ENCODE data around the gene MYOZ3. TPM values are rescaled to one million over a fixed set of nuclear protein-coding genes. Genes with fewer than 3 reads are reported as not detected.

The MYOZ3 gene
- total RNA-seq, 1 experiment from 2014 or later: 0.10 TPM

- no peaks in the 10 kb centered on the region for H4K20me1 ChIP-seq (ENCODE audit: insufficient read depth)
- no peaks in the 10 kb centered on the region for H3K9me3 ChIP-seq (ENCODE audit: control insufficient read depth in 1 of 2, insufficient read depth in 1 of 2, low read depth in 1 of 2, low read length in 2 of 2)
- RAD21 ChIA-PET (ENCODE audit: low non-redundant PET in 1 of 2, low total read pairs in 2 of 2, uncharacterized antibody in 2 of 2, unreplicated experiment in 2 of 2): no interaction called here
- POLR2A ChIA-PET: no interaction called here
- peaks cover 12 to 14% of the 10 kb centered on the region in 2 experiments for H3K4me1 ChIP-seq (ENCODE audit: control insufficient read depth in 1 of 2, insufficient read depth in 2 of 2, low read length in 2 of 2)
- no peaks in the 10 kb centered on the region for H3K27me3 ChIP-seq (ENCODE audit: insufficient read depth, low read length)
- no peaks in the 10 kb centered on the region for H3K9me2 ChIP-seq (ENCODE audit: insufficient read depth)
- CTCF ChIA-PET: no interaction called here
- no peak overlapping the region for H3K4me3 ChIP-seq (replicated peaks in 1 of 2; ENCODE audit: low read depth in 1 of 2, low read length in 2 of 2)
- intact Hi-C loops (cut with micrococcal nuclease): no loop called here
- H3K36me3 ChIP-seq (ENCODE audit: control insufficient read depth in 1 of 2, insufficient read depth in 2 of 2, low read length in 2 of 2): no peaks in the 10 kb centered on the region
- ATAC-seq (no peak), DNase-seq (ENCODE audit: low read depth, low spot score) (no peak)
- no peak overlapping the region for H3K27ac ChIP-seq (ENCODE audit: low read depth, low read length)
- TF ChIP-seq JUND (IDR thresholded peaks at IDR 0.05): no peak
- TF ChIP-seq SP1 (IDR thresholded peaks at IDR 0.05; ENCODE audit: low read depth): no peak
- TF ChIP-seq SIN3A (IDR thresholded peaks at IDR 0.05; ENCODE audit: low read depth): no peak
- TF ChIP-seq EZH2phosphoT487 (IDR thresholded peaks at IDR 0.05; ENCODE audit: borderline replicate concordance): no peak
- no peak for TF ChIP-seq POLR2A (IDR thresholded peaks at IDR 0.05; ENCODE audit: borderline replicate concordance, extremely low read depth, insufficient read depth, insufficient read length)
- TF ChIP-seq, protein P1, sequence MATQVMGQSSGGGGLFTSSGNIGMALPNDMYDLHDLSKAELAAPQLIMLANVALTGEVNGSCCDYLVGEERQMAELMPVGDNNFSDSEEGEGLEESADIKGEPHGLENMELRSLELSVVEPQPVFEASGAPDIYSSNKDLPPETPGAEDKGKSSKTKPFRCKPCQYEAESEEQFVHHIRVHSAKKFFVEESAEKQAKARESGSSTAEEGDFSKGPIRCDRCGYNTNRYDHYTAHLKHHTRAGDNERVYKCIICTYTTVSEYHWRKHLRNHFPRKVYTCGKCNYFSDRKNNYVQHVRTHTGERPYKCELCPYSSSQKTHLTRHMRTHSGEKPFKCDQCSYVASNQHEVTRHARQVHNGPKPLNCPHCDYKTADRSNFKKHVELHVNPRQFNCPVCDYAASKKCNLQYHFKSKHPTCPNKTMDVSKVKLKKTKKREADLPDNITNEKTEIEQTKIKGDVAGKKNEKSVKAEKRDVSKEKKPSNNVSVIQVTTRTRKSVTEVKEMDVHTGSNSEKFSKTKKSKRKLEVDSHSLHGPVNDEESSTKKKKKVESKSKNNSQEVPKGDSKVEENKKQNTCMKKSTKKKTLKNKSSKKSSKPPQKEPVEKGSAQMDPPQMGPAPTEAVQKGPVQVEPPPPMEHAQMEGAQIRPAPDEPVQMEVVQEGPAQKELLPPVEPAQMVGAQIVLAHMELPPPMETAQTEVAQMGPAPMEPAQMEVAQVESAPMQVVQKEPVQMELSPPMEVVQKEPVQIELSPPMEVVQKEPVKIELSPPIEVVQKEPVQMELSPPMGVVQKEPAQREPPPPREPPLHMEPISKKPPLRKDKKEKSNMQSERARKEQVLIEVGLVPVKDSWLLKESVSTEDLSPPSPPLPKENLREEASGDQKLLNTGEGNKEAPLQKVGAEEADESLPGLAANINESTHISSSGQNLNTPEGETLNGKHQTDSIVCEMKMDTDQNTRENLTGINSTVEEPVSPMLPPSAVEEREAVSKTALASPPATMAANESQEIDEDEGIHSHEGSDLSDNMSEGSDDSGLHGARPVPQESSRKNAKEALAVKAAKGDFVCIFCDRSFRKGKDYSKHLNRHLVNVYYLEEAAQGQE (IDR thresholded peaks at IDR 0.05; ENCODE audit: low read depth): no peak
- TF ChIP-seq SRF (IDR thresholded peaks at IDR 0.05; ENCODE audit: low read depth): no peak
- TF ChIP-seq CEBPB (IDR thresholded peaks at IDR 0.05; ENCODE audit: low read depth): no peak
- TF ChIP-seq CBX3 (IDR thresholded peaks at IDR 0.05; ENCODE audit: low read depth): no peak
- TF ChIP-seq ZFX (IDR thresholded peaks at IDR 0.05): no peak
- TF ChIP-seq ZNF274 (IDR thresholded peaks at IDR 0.05; ENCODE audit: low read depth, low read length): no peak
- TF ChIP-seq, protein P2, sequence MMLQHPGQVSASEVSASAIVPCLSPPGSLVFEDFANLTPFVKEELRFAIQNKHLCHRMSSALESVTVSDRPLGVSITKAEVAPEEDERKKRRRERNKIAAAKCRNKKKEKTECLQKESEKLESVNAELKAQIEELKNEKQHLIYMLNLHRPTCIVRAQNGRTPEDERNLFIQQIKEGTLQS (IDR thresholded peaks at IDR 0.05): no peak
- TF ChIP-seq, protein P3, sequence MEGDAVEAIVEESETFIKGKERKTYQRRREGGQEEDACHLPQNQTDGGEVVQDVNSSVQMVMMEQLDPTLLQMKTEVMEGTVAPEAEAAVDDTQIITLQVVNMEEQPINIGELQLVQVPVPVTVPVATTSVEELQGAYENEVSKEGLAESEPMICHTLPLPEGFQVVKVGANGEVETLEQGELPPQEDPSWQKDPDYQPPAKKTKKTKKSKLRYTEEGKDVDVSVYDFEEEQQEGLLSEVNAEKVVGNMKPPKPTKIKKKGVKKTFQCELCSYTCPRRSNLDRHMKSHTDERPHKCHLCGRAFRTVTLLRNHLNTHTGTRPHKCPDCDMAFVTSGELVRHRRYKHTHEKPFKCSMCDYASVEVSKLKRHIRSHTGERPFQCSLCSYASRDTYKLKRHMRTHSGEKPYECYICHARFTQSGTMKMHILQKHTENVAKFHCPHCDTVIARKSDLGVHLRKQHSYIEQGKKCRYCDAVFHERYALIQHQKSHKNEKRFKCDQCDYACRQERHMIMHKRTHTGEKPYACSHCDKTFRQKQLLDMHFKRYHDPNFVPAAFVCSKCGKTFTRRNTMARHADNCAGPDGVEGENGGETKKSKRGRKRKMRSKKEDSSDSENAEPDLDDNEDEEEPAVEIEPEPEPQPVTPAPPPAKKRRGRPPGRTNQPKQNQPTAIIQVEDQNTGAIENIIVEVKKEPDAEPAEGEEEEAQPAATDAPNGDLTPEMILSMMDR (IDR thresholded peaks at IDR 0.05 in 2 of 3, conservative IDR thresholded peaks at IDR 0.05 in 1 of 3; ENCODE audit: borderline replicate concordance in 1 of 3, insufficient read depth in 1 of 3, low read depth in 2 of 3, low read length in 2 of 3): no peak
- TF ChIP-seq ZBTB33 (IDR thresholded peaks at IDR 0.05; ENCODE audit: extremely low read depth, insufficient replicate concordance, low read length): no peak
- no peak for TF ChIP-seq FOSL1 (IDR thresholded peaks at IDR 0.05; ENCODE audit: low read depth)
- H3K4me2 ChIP-seq (ENCODE audit: low read length): no peak overlapping the region
- H3K9ac ChIP-seq (ENCODE audit: low read length): no peak overlapping the region
- H3K79me2 ChIP-seq (ENCODE audit: insufficient read depth, low read length): no peaks in the 10 kb centered on the region
- BruUV-seq (replicated peaks): TSS peak; percentile 32
- H2AFZ ChIP-seq (ENCODE audit: low read depth, low read length, poor library complexity, severe bottlenecking): no peak overlapping the region
Observed at GRCh38 chr5:150649108-150650020, 11.7 kb upstream of the MYOZ3 start.

All from HCT116 (cell line).